ENCODE results near the gene CEP78. TPM values are rescaled to one million over a fixed set of nuclear protein-coding genes. Genes with fewer than 3 reads are reported as not detected.

The CEP78 gene
- total RNA-seq, 4 donors from 2014 or later, result 15.7 to 20.7 (median 18.4) TPM

DNA sequence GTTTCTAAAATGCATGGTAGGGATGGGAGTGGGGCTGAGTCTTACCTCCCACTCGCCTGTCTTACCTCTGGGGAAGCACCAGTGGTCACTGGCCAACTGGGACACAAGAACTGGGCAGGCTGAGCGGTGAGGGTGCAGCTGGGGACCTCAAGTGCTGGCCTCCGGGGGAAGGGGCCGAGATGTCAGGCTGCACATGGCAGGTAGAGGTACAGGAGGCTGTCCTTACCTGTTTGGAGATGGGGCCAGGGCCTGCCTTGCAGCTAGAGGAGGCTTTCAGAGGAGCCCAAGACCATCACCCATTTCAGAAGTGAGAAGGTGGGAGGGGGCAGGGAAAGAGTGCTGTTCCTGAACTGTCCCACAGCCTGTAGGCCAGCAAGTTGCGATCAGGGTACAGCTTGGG, 75.2 kb downstream of the CEP78 start:
- no peak for DNase-seq
- H3K27me3 ChIP-seq, result no peaks in the 10 kb centered on the region
- 97 to 100% methylated on average over 5 of the region's 5 CpGs for WGBS, 2 donors
- no peaks in the 10 kb centered on the region for H3K4me1 ChIP-seq
- H3K36me3 ChIP-seq, result no peaks in the 10 kb centered on the region
- TF ChIP-seq, protein P1, sequence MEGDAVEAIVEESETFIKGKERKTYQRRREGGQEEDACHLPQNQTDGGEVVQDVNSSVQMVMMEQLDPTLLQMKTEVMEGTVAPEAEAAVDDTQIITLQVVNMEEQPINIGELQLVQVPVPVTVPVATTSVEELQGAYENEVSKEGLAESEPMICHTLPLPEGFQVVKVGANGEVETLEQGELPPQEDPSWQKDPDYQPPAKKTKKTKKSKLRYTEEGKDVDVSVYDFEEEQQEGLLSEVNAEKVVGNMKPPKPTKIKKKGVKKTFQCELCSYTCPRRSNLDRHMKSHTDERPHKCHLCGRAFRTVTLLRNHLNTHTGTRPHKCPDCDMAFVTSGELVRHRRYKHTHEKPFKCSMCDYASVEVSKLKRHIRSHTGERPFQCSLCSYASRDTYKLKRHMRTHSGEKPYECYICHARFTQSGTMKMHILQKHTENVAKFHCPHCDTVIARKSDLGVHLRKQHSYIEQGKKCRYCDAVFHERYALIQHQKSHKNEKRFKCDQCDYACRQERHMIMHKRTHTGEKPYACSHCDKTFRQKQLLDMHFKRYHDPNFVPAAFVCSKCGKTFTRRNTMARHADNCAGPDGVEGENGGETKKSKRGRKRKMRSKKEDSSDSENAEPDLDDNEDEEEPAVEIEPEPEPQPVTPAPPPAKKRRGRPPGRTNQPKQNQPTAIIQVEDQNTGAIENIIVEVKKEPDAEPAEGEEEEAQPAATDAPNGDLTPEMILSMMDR (IDR thresholded peaks at IDR 0.05), result no peak
- no peak for TF ChIP-seq POLR2A (IDR thresholded peaks at IDR 0.05)
- no peak overlapping the region for H3K27ac ChIP-seq
- H3K9me3 ChIP-seq, result no peaks in the 10 kb centered on the region
- no peak overlapping the region for H3K4me3 ChIP-seq (replicated peaks in 1 of 3)
- intact Hi-C loops (cut with DNase I), result no loop called here

- Histone ChIP-seq H3K27me3 (no peaks in the 10 kb centered on the region), H3K36me3 (no peaks in the 10 kb centered on the region), H3K9me3 (no peaks in the 10 kb centered on the region), H3K27ac (no peak overlapping the region), H3K4me1 (no peaks in the 10 kb centered on the region), H3K4me3 (replicated peaks in 1 of 3) (no peak overlapping the region)
- TF ChIP-seq, protein P1 (IDR thresholded peaks at IDR 0.05), result no peak
- no peak for TF ChIP-seq POLR2A (IDR thresholded peaks at IDR 0.05)
- WGBS, 2 donors, result 71 to 80% methylated on average over 9 of the region's 9 CpGs
- DNase-seq, result no peak
- intact Hi-C loops (cut with DNase I), result no loop called here
These were observed 76.1 kb downstream of the CEP78 start for GRCh38 chr9:78311886-78312524.

- H3K4me3 ChIP-seq (replicated peaks in 1 of 3), result no peak overlapping the region
- no peaks in the 10 kb centered on the region for H3K27me3 ChIP-seq
- no peak for DNase-seq
- H3K4me1 ChIP-seq, result no peaks in the 10 kb centered on the region
- no peak overlapping the region for H3K27ac ChIP-seq
- intact Hi-C loops (cut with DNase I), result no loop called here
- no peaks in the 10 kb centered on the region for H3K36me3 ChIP-seq
- no peaks in the 10 kb centered on the region for H3K9me3 ChIP-seq
- no peak for TF ChIP-seq POLR2A (IDR thresholded peaks at IDR 0.05)
- TF ChIP-seq, protein P1 (IDR thresholded peaks at IDR 0.05), result no peak
- WGBS, 2 donors, result 94 to 97% methylated on average over 5 of the region's 5 CpGs
These were observed 78.7 kb downstream of the CEP78 start for GRCh38 chr9:78314550-78314949.

GRCh38 chr9:78314953-78315870, 79.3 kb downstream of the CEP78 start:
- H3K4me1 ChIP-seq, result no peaks in the 10 kb centered on the region
- no peaks in the 10 kb centered on the region for H3K27me3 ChIP-seq
- H3K27ac ChIP-seq, result no peak overlapping the region
- TF ChIP-seq POLR2A (IDR thresholded peaks at IDR 0.05), result no peak
- TF ChIP-seq, protein P1 (IDR thresholded peaks at IDR 0.05), result no peak
- DNase-seq, result no peak
- H3K4me3 ChIP-seq (replicated peaks in 1 of 3), result no peak overlapping the region
- WGBS, 2 donors, result 58 to 63% methylated on average over 8 of the region's 8 CpGs
- intact Hi-C loops (cut with DNase I), result no loop called here
- H3K36me3 ChIP-seq, result no peaks in the 10 kb centered on the region
- no peaks in the 10 kb centered on the region for H3K9me3 ChIP-seq
